GM21515 (cell line): ENCODE data around the gene CABLES1.
"Not testable (repeated sequence)": the region's sequence is repeated elsewhere in the genome, so short reads cannot be mapped to it uniquely, and the experiment has no call there.

ENCODE experiments used
- ATAC-seq: cut with Tn5 transposase; IDR thresholded peaks from one replicate; pipeline ENCODE4 v1.9.1; 2021; ENCODE audit not compliant: unreplicated experiment

CABLES1 gene

DNA sequence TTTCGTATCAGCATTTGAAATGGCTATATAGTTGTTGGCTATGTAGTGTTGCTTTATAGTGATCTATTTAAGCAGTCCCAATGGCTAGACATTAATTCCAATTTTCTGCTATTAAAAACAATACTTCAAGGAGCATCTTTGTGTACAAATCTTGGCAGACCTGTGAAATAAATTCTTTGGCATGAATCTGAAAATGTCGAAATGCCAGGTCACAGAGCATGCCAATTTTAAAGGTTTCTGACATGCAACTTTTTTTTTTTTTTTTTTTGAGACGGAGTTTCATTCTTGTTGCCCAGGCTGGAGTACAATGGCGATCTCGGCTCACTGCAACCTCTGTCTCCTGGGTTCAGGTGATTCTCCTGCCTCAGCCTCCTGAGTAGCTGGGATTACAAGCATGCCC lies 26.8 kb upstream of the CABLES1 start:
- no peak for ATAC-seq

DNA sequence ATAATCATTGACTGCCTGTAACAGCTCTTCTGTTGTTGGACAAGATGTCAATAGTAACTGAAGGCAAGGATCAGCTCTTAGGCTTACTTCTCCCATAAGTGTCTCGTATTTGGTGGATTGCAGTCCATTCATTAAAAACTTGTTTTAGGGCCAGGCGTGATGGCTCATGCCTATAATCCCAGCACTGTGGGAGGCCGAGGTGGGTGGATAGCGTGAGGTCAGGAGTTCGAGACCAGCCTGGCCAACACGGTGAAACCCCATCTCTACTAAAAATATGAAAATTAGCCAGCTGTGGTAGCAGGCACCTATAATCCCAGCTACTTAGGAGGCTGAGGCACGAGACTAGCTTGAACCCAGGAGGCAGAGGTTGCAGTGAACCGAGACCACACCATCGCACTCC lies 26.1 kb upstream of the CABLES1 start:
- ATAC-seq: not testable (repeated sequence)

GRCh38 chr18:23113576-23113975 lies 21.7 kb upstream of the CABLES1 start:
- no peak for ATAC-seq

DNA sequence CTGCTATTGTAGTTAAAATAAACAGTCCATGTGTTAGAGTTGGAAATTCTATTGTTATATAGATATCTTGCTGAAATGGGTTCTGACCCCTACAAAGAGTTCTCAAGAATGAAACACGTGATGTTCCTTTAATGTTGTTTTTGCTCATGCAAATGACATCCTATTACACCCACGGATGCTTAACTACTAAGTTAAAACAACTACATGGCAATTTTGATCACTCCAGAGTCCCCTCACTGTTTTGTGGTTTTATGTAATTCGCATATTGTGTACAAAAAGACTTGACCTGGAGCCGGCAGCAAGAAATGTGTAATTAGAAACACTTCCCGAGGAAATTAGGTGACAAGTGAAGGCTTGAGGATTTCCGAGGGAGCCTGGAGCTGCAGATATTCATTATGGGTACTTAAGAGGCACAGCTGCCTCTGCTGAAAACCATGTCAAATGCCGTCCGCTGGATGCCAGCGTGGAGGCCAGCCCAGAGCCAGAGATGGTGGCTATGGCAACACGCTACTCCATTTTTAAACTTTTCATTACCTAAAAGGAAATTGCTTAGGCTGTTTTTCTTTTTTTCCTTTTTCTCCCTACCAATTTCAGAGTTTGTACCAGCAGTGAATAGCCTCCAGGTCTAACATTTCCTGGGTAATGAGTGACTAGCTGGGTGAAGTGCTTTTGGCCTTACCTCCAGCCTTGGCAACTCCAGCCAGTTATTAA lies 21.0 kb upstream of the CABLES1 start:
- no peak for ATAC-seq

GRCh38 chr18:23114911-23115310 lies 20.4 kb upstream of the CABLES1 start:
- no peak for ATAC-seq

- ATAC-seq: no peak
These were observed 19.6 kb upstream of the CABLES1 start for GRCh38 chr18:23115683-23116096.

DNA sequence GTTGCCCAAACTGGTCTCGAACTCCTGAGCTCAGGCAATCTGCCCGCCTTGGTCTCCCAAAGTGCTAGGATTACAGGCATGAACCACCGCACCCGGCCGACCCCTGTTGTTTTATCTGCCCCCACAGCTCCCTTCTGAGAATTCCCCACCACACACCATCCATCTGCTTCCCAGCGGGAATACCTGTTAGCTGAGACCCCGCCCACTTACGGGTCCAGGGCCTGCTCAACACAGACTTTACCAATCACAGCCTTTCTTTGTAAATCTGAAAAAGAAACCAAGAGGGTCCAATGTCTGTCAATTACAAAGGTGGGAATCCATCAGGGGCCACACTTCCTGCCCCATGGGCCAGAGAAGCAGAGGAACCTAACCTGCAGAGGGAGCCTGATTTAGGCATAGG lies 14.2 kb upstream of the CABLES1 start:
- no peak for ATAC-seq

- no peak for ATAC-seq
These were observed 12.7 kb upstream of the CABLES1 start for GRCh38 chr18:23122334-23123229.

DNA sequence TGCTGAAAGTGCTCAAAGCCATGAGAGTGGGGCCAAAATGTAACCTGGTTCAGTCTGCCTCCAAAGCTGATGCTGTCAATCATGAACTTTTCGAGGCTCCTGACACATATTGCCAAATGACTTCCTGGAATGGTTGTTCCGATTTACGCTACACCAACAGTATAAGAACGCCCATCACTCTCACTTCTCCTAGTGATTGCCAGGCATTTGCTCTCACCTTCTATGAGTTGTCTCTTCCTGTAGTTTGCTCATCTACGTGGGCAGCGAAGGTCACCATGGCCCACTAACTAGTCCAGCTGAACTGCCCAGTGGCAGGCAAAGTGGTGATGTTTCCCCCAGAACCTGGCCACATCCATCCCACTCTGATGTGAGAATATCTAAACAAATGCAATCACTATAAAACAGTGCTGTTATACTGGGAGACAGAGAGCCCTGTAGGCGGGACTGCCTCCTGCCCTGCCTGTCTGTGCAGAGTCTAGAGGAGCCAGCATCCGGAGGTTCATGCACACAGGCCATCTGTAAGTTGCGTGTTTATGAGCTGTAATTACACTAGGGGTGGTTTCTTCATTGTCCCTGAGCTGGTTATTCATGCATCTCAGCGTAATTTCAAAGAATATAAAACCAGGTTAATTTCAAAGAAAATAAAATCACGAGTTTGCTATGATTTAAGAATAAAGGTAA lies 8.8 kb upstream of the CABLES1 start:
- ATAC-seq: no peak

- no peak for ATAC-seq
These were observed 8.2 kb upstream of the CABLES1 start for GRCh38 chr18:23127090-23127489.

DNA sequence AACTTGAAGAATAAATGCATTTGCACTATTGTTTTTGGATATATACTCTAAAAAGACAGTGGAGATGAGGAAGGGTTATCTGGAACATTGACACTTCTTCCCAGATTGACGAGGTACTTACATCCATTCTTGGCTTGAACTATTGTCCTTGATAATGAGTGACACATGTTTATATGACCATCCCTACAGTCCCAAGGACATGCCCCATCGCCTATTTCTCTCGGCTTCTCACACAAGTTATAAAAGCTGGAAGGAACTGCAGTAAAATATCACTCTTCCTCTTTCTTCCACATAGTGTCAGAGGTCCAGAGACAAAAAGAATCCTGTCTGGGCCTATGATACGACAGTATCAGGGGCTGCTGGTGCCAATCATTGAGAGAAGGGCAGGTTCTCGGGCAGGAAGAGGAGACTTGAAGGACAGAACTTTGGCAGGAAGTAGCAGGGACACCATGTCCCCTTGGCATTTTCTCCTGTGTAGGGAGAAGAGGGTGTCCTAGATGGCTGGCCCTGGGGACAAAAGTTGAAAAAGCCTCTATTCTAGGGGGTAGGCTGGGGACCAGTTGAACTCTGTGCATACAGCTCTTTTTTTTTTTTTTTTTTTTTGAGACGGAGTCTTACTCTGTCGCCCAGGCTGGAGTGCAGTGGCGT lies 5.8 kb upstream of the CABLES1 start:
- ATAC-seq: no peak

GRCh38 chr18:23131693-23132319 lies 3.5 kb upstream of the CABLES1 start:
- no peak for ATAC-seq

DNA sequence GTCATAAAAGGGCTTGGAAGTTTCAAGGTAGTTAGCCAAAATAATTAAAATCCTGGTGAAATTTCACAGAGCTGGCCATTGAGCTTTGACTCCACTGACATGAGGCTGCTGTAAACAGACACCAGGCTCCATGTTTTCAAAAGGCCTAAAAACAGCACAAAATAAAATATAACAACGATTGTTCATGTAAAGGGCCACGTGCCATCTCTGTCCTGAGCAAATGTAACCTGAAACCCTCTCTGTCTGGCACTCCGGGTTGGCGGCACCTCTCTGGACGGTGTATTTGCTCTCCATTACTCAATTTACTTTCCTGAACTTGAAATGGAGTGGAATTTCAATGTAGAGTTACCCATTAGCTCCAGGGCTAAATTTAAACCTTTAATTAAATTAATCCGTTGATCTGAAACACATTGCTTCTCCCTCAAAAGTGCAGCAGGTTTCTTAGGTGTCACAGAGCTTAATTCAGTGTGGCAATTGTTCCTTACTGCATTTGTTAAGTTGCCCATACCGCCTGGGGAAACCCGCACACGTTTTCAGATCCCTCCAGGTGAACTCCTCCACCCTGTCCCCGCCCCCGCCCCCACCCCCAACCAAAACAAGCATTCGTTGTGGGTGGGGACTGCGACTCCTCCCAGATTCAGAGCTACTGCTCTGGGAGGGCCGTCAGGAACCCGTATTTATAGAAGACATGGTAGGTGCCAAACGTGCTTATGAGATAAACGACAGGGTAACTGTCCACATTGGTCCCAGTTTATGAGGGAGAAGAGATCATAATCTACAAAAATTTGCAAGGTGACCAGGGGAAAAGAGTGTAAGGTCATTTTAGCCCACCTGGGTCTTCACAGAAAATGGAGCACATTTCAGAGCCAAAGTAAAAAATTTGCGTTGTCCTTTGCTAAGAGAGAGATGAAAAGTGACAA lies 1.2 kb upstream of the CABLES1 start:
- no peak for ATAC-seq

DNA sequence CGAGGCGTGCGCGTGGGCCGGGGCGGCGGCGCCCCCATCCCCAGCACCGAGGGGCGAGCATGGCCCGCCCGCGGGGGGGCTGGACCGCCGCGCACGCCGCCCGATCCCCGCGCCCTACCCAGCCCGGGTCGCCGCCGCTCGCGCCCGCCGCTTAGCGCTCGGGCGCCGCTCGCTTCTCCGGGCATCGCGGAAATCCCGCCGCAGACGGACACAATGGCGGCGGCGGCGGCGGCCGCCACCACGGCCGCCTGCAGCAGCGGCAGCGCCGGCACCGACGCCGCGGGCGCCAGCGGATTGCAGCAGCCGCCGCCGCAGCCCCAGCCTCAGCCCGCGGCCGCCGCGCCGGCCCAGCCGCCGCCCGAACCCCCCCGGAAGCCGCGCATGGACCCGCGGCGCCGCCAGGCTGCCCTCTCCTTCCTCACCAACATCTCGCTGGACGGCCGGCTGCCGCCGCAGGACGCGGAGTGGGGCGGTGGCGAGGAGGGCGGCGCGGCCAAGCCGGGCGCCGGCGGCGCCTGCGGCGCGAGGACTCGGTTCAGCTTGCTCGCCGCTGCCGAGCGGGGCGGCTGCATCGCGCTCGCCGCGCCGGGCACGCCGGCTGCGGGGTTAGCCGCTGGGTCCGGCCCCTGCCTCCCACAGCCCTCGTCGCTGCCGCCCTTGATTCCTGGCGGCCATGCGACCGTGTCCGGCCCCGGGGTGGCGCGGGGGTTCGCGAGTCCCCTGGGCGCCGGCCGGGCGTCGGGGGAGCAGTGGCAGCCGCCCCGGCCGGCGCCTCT lies 453 bp downstream of the CABLES1 start:
- no peak for ATAC-seq

GRCh38 chr18:23136326-23137096 lies 1.2 kb downstream of the CABLES1 start:
- no peak for ATAC-seq

GRCh38 chr18:23137097-23137635 lies 1.9 kb downstream of the CABLES1 start:
- no peak for ATAC-seq

DNA sequence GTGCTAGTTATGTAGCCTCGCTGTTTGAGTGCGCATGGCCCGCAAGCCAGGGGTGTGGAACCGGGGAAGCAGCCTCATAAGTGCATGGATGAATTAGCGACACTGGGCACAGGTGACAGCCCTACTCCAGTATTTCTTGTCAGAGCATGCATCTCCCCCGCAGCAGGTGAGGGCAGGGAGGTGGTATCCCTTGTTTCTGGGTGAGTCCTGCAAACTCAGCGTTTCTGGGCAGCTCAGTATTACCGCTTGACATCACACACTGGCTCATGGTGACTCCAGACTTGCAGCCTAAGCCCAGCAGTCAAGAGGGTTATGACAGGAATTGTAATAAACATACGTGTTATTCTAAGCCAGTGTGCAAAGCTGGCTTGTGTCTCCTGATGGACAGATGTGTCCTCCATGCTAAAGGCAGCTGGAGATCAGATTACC lies 2.5 kb downstream of the CABLES1 start:
- no peak for ATAC-seq

GRCh38 chr18:23138471-23138870 lies 3.2 kb downstream of the CABLES1 start:
- no peak for ATAC-seq
